GM21515 (cell line): ENCODE data around the gene GLOD5.

Source experiments
- ATAC-seq: cut with Tn5 transposase; IDR thresholded peaks from one replicate; pipeline ENCODE4 v1.9.1; 2021; ENCODE audit not compliant: unreplicated experiment

Gene GLOD5

DNA sequence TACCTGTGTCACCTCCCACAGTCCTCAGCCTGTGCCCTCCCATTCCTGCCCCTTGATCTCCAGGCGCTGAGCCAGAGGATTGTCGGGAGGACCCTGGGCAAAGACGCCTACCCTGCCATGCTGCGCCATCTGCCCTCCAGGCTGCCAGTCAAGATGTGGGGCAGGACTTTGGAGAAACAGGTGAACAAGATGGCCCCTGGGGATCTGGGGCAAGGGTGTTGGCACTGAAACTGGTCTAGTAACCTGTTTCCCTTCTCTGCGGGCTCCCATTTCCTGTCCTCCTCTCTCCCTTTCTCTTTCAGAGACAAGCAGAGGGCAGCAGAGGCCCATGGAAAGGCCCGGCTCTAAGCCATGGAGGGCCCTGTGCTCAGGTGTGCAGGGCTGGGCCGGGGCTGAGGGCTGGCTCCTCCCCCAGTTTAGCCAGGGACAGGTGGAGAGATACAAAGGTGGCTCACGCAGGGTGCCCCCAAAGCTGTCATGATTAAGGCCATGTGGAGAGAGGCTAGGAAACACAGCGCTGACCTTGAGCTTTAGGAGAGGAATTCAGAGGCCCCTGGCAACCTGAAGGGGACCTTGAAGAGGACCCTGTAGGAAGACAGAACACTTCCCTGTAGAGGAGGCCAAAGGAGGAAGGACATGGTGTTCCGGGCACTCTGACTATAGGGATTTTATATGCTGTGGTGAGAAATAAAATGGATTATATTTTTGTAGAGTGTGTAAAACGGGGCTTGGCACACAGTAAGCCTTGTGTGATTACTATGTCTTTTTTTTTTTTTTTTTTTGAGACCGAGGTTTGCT lies at the start of gene GLOD5:
GLOD5 (plus strand) TSS at position 74 of the 798 bp plus-strand sequence; CDS start at position 118, 44 bp downstream.
- ATAC-seq, result no peak

DNA sequence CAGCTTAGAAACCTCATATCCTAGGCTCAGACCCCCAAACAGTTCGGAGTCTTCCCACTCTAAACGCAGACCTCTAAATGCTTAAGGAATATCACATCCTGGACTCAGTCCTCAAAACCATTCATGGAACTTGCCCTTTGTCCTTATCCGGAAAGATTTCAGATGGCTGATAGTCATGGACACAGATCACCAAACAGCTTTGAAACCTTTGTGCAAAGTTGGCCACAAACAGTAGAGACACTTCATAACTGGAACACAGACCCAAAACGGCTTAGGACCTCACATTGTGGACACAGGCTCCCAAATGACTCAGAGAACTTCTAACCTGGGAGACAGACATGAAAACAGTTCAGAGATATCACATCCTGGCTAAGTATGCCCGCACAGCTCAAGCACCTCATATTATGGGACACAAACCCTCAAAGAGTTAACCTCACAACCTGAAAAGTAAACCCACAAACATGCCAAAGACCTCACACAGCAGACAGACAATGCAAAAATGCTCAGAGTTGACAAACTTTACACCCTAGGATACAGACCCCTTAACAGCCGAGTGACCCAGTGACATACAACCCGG lies 49.5 kb upstream of the GLOD5 start:
- ATAC-seq, result no peak

DNA sequence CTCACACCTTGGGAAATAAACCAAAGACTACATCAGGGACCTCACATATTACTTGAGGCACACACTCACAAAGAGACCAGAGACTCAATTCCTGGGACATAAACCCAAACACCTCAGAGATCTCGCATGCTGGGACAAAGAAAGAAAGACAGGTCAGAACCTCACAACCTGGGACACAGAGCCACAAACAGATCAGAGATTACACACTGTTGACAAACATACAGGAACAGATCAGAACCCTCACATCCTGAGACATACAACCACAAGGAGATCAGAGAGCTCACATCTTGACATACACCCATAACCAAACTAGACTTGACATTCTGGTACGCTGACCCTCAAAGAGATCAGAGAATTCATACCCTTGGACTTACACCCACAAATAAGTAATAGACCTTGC lies 47.7 kb upstream of the GLOD5 start:
- no peak for ATAC-seq

GRCh38 chrX:48714573-48714972 lies 47.0 kb upstream of the GLOD5 start:
- no peak for ATAC-seq

- ATAC-seq, result no peak
Observed at GRCh38 chrX:48715072-48715471, 46.5 kb upstream of the GLOD5 start.

- no peak for ATAC-seq
Observed at GRCh38 chrX:48715876-48716502, 45.6 kb upstream of the GLOD5 start.

DNA sequence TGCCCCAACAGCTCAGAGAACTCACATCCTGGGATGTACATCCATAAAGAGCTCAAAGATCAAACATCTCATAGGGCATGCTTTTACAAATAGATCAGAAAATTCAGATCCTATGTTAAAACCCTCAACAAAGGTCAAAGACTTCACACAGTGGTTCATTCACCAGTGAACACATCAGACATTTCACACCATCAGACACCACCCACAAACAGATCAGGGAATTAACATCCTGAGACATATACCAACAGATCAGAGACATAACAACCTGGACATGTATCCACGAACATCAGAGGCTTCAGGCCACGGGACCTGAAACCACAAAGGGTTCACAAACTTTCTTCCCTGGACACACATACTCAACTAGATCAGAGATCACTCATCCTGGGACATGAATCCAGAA lies 41.6 kb upstream of the GLOD5 start:
- ATAC-seq, result no peak

- no peak for ATAC-seq
Observed at GRCh38 chrX:48720577-48721250, 40.8 kb upstream of the GLOD5 start.

- no peak for ATAC-seq
Observed at GRCh38 chrX:48721916-48722315, 39.6 kb upstream of the GLOD5 start.

- no peak for ATAC-seq
Observed at GRCh38 chrX:48726596-48726995, 35.0 kb upstream of the GLOD5 start.

DNA sequence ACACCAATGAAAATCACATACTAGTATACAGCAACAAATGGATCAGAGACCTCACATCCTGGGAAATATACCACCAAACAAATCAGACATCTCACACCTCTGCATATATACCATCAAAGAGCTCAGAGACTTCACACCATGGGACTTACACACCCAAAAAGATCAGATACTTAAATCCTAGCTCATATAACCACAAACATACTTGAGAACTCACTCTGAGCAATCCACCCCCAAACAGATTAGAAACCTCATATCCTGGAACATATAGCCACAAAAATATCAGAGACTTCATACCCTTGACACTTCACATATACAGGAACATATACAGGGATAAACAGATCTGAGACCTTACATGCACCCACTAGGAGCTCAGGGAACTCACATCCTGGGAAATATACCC lies 32.9 kb upstream of the GLOD5 start:
- no peak for ATAC-seq

DNA sequence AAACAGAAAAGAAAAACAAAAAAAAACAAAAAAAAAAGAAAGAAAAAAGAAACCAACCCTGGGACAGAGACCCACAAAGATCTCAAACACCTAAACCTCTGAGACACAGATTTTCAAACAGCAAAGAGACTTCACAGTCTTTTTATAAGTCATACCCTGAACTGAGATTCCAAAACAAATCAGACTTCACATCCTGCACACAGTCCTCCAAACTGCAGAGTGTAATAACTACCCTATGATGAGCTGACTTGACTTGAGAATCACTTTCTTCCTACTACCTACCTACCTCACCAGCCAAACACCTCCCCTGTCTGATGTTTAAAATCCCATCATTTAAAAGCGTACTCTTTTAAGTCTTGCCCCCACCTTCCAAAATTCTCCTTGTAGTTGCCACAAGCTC lies 25.2 kb upstream of the GLOD5 start:
- ATAC-seq, result no peak

DNA sequence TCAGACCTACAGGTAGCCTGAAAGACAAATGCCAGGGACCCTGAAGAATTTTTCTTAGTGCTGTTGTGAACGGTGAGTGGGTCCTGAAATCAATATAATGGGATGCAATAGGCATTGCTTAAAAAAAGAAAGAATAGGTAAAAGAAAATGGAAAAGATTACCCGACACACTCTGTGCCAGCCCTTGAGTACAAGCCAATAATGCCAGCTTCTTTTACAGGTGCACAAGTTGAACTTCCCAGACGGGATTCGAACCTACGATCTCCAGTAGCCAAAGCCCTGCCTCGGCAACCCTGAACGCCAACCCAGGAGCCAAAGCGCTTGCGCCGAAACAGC lies 24.7 kb upstream of the GLOD5 start:
- no peak for ATAC-seq

DNA sequence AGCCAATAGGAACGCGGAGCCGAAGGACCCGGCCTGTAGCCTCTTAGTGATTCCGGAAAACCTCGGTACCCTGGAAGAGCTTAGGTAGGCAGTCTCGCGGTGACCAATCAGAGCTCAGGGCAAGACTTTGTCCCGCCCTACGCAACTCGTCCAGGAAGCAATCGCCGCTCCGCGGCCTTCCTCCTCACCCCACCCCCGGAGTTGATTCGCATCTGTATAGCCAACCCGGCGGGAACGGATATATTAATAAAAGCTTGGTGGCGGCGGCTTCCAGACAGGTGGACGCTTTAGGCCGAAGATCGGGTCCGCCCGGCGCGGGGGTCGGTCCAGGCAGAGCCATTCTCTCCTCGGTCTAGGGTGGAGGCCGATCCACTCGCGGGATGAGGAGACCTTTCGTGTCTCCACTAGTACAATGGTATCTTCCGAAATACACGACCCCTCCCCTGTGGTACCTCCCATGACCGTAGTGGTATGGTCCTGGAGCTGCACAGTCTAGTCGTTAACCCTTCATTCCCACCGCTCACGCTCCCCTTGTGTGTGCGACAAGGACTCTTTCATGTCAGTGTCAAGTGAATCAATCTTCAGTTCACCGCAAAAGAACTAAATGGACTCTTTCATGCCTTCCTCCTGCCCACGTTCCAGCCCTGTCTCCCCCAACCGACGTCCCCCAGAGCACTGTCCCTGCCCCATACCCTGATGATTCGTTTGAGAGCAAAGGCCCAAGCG lies 24.2 kb upstream of the GLOD5 start:
- ATAC-seq, result peak; percentile 93

DNA sequence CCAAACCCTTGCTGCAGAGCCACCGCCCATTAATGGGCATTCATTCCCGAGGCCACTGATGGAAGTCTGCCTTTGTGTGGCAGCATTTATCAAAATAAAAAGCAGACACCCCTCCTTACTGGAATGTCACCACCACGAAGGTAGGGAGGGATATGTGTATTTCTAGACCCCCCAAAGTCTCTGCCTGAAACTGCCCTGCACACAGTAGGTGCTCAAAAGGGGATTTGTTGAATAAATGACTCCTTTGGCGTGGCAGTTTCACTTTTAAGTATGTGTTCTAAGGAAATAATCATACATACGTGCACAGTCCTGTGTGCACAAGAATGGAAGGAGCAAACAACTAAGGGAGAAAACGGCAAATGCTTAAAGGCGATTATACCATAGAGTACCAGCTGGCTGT lies 23.6 kb upstream of the GLOD5 start:
- ATAC-seq, result no peak

DNA sequence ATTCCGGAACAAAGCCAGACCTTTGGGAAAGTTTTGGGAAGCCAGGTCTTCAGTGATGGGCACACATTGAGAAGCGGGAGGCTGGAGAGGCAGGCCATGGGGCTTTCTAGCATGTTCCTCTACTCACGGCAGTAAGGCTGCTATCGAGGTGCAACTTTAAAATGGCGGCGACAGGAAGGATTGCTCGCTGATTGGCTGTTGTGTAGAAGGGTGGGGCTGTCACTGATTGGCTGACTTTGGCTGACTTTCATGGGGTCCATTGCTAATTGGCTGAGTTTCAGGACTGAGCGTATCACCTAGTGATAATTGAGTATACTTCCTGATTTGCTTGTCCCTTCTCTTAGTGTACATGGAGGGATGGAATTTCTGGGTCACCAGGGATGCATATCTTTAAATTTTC lies 19.7 kb upstream of the GLOD5 start:
- no peak for ATAC-seq

GRCh38 chrX:48745222-48745621 lies 16.3 kb upstream of the GLOD5 start:
- ATAC-seq, result no peak

DNA sequence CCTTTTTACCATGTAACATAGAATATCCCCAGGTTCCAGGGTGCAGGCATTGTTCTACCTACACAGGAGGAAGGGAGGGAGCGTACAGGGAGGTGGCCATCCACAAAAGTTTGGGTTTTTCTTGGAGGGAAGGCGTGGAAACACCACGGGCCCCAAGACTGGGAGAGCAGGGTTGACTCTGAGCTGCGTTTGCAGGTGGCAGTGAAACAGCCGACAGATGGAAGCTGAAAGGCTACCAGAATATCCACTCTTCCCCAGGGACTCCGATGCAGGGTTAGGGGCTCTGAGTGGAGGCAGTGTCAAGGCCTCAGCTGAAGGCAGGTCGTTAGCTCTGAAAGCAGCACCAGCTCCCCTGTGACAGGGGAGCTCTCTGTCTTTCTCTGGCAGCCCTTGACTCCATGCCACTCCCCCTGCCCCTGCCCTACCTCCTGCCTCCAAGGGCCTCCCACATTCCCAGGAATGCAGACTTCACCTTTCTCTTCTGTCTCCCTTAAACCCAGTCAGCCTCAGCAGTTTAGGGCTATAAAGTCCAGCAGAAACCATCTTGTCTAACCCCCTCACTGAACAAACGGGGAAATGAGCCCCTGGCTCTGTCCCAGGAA lies 14.0 kb upstream of the GLOD5 start:
- no peak for ATAC-seq

DNA sequence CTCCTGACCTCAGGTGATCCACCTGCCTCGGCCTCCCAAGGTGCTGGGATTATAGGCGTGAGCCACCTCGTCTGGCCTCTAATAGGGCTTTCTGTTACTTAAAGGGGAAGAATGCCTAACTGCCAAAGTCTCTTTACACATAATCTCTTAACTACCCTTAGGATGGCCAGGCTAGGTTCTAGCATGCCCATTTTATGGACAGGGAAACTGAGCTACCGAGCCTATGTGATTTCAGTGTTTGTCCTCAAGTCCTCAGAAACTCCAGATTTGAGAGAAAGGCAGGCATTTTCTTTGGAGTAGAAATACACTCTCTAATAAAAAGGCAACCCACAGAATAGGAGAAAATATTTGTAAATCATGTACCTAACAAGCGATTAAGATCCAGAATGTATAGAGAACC lies 12.4 kb upstream of the GLOD5 start:
- no peak for ATAC-seq

GRCh38 chrX:48751343-48751742 lies 10.2 kb upstream of the GLOD5 start:
- ATAC-seq, result no peak

GRCh38 chrX:48752498-48752897 lies 9.0 kb upstream of the GLOD5 start:
- ATAC-seq, result no peak
